ENCODE measurements around the gene GFPT2.

DNA sequence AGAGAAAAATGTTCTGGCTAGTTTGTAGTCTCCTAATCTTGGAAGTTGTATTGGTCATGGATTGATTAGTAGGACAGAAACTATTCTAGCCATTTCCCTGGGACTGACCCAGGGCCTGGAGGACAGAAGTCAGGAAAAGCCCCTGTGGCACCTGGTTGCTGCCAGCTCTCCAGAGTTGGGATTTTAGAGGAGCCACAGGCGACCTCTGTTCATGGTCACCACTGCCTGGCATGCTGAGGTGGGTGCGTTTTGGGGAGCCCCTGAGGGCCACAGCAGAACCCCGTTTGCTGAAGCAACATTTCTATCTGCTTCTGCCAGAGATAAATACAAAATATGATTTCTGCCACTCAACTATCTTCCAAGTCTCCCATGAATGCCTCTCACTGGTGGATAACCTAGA is 53.6 kb downstream of the GFPT2 start:
- TF ChIP-seq EP300 (IDR thresholded peaks at IDR 0.05) (no peak), CTCF (IDR thresholded peaks at IDR 0.05) (no peak)
